GM19099 (cell line): Measurements from ENCODE around the gene TMEM38A.

Experiments
- POLR2A ChIP-seq: IDR thresholded peaks from 3 replicates; pipeline ENCODE4 v1.6.1; 2011; ENCODE audit warnings: low read depth; ENCODE audit not compliant: insufficient read length; ENCODE audit errors: extremely low read depth

The TMEM38A gene

GRCh38 chr19:16660763-16661479 is at the start of gene TMEM38A:
TSS of gene TMEM38A (plus strand) at chr19:16661139. CDS start at chr19:16661218, 79 bp downstream.
- no peak for TF ChIP-seq POLR2A

- no peak for TF ChIP-seq POLR2A
Observed at GRCh38 chr19:16612636-16613035, 48.3 kb upstream of the TMEM38A start.

GRCh38 chr19:16613841-16614240 is 47.1 kb upstream of the TMEM38A start:
- no peak for TF ChIP-seq POLR2A

GRCh38 chr19:16614941-16615340 is 46.0 kb upstream of the TMEM38A start:
- TF ChIP-seq POLR2A, result no peak

- no peak for TF ChIP-seq POLR2A
Observed at GRCh38 chr19:16615808-16616207, 45.1 kb upstream of the TMEM38A start.

GRCh38 chr19:16618248-16618647 is 42.7 kb upstream of the TMEM38A start:
- TF ChIP-seq POLR2A, result no peak

- TF ChIP-seq POLR2A, result no peak
Observed at GRCh38 chr19:16619457-16619856, 41.5 kb upstream of the TMEM38A start.

GRCh38 chr19:16620018-16620417 is 40.9 kb upstream of the TMEM38A start:
- no peak for TF ChIP-seq POLR2A

GRCh38 chr19:16620584-16620983 is 40.4 kb upstream of the TMEM38A start:
- no peak for TF ChIP-seq POLR2A

GRCh38 chr19:16621165-16621800 is 39.7 kb upstream of the TMEM38A start:
- TF ChIP-seq POLR2A, result no peak

- no peak for TF ChIP-seq POLR2A
Observed at GRCh38 chr19:16623066-16623465, 37.9 kb upstream of the TMEM38A start.

- no peak for TF ChIP-seq POLR2A
Observed at GRCh38 chr19:16623576-16623975, 37.4 kb upstream of the TMEM38A start.

- TF ChIP-seq POLR2A, result no peak
Observed at GRCh38 chr19:16624236-16624635, 36.7 kb upstream of the TMEM38A start.

GRCh38 chr19:16625163-16625958 is 35.6 kb upstream of the TMEM38A start:
- TF ChIP-seq POLR2A, result no peak

GRCh38 chr19:16626796-16627192 is 34.1 kb upstream of the TMEM38A start:
- TF ChIP-seq POLR2A, result no peak
